KG1 (cell line): ENCODE results near the gene GSK3B.
"Not testable (repeated sequence)": the region's sequence is repeated elsewhere in the genome, so short reads cannot be mapped to it uniquely, and the experiment has no call there.

Source experiments
- DNase-seq: peaks from one replicate; lab custom pipeline; 2025; lab: John Stamatoyannopoulos, UW

The GSK3B gene

GRCh38 chr3:120005741-120006140 is 88.5 kb downstream of the GSK3B start:
- DNase-seq, result not testable (repeated sequence)

- not testable (repeated sequence) for DNase-seq
Measured at GRCh38 chr3:120004008-120004498, 90.2 kb downstream of the GSK3B start.

- DNase-seq, result no peak
Measured at GRCh38 chr3:119998166-119998565, 96.1 kb downstream of the GSK3B start.

- no peak for DNase-seq
Measured at GRCh38 chr3:119990888-119991287, 103.4 kb downstream of the GSK3B start.

- no peak for DNase-seq
Measured at GRCh38 chr3:119989981-119990655, 104.1 kb downstream of the GSK3B start.

GRCh38 chr3:119986812-119987211 is 107.4 kb downstream of the GSK3B start:
- DNase-seq, result not testable (repeated sequence)

- DNase-seq, result no peak
Measured at GRCh38 chr3:119981386-119981785, 112.9 kb downstream of the GSK3B start.

- DNase-seq, result no peak
Measured at GRCh38 chr3:119978554-119979208, 115.6 kb downstream of the GSK3B start.

GRCh38 chr3:119977353-119977752 is 116.9 kb downstream of the GSK3B start:
- DNase-seq, result no peak

- no peak for DNase-seq
Measured at GRCh38 chr3:119976214-119976613, 118.0 kb downstream of the GSK3B start.

GRCh38 chr3:119974656-119975055 is 119.6 kb downstream of the GSK3B start:
- no peak for DNase-seq

GRCh38 chr3:119973018-119973646 is 121.1 kb downstream of the GSK3B start:
- DNase-seq, result no peak

- no peak for DNase-seq
Measured at GRCh38 chr3:119969759-119970158, 124.5 kb downstream of the GSK3B start.

- DNase-seq, result no peak
Measured at GRCh38 chr3:119967353-119968006, 126.8 kb downstream of the GSK3B start.

GRCh38 chr3:119965692-119966091 is 128.6 kb downstream of the GSK3B start:
- DNase-seq, result no peak

- DNase-seq, result no peak
Measured at GRCh38 chr3:119964294-119964693, 130.0 kb downstream of the GSK3B start.

GRCh38 chr3:119955972-119956371 is 138.3 kb downstream of the GSK3B start:
- DNase-seq, result no peak

- DNase-seq, result no peak
Measured at GRCh38 chr3:119950666-119951325, 143.5 kb downstream of the GSK3B start.

GRCh38 chr3:119945291-119945690 is 149.0 kb downstream of the GSK3B start:
- DNase-seq, result no peak

- no peak for DNase-seq
Measured at GRCh38 chr3:119944091-119944490, 150.2 kb downstream of the GSK3B start.

GRCh38 chr3:119939077-119939476 is 155.2 kb downstream of the GSK3B start:
- DNase-seq, result no peak

GRCh38 chr3:119937229-119937628 is 157.0 kb downstream of the GSK3B start:
- DNase-seq, result no peak
